GM19099 (cell line): ENCODE data around the gene PRMT7.

Experiments used
- POLR2A ChIP-seq: IDR thresholded peaks from 3 replicates; pipeline ENCODE4 v1.6.1; 2011; ENCODE audit warnings: low read depth; ENCODE audit not compliant: insufficient read length; ENCODE audit errors: extremely low read depth

The PRMT7 gene

DNA sequence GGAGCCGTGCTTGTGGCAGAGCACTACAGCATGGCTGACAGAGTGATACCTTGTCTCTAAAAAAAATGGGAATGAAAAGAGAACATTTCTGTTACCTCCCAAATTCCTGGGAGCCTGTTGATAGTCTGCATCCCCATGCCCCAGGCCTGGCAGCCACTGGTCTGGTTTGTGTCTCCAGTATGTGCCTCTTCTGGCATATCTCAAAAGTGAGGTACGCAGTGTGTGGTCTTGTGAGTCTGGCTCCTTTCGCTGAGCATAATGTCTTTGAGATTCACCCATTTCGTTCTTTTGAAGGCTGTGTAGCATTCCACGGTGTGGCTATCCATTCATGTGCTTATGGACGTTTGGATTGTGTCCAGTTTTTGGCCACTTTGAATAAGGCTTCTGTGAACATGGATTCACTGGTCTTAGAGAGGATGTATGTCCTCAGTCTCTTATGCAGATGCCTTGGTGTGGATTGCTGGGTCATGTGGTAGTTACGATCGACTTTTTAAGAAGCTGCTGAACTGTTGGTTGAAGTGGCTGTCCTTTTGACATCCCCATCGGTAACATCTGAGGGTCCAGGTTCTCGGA, 39.1 kb downstream of the PRMT7 start:
- no peak for TF ChIP-seq POLR2A

DNA sequence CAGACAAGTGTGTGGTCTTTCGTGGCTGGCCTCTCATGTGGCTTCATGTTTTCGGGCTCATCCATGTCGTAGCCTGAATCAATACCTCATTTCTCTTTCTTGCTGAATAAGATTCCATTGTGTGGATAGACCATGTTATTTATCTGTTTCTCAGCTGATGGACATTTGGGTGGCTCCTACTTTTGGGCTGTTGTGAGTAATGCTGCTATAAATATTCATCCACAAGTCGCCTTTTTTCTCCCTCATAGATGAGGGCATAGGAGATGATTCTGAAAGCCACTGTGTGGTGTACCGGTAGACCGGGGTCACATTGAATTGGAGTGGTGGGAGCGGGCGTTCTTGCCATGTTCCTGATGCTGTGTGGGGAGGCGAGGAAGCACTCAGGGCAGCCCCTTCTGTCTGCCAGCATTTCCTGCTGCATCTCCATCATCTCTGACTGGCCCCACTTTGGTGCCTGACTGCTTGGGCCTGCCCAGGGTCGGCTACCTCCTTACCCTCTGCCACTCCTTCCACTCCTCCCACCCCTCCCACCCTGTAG, 40.1 kb downstream of the PRMT7 start:
- TF ChIP-seq POLR2A, result no peak

DNA sequence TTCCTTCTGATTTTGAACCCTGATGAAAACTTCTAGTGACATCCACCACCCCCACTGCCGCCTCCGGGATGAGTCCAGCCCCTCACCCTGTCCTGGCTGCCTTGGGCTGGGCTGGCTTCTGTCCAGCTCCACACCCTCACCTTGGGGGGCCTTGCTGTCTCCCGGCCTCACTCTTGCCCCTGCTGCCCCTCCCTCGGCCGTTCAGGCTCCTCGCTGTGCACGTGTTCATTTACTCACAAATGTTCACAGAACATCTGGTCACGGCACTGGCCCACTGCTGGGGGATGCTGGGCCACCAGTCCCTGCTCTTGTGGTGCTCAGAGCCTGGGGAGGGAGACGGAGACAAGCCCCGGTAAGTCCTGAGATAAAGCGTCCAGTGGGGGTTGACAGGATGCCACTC, 40.6 kb downstream of the PRMT7 start:
- no peak for TF ChIP-seq POLR2A

DNA sequence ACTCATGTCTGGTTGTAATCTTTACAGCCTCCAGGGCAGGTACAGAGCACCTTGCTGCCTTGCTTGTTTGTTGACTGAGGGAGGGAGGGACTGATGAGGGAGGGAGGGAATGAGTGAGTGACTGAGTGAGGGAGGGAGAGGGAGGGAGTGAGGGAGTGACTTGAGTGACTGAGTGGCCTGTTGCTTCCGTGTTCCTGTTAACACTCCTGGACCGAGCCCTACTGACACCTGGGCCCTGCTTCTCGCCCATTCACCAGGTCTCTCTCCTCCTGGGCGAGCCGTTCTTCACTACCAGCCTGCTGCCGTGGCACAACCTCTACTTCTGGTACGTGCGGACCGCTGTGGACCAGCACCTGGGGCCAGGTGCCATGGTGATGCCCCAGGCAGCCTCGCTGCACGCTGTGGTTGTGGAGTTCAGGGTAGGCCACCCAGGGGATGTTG, 41.2 kb downstream of the PRMT7 start:
- no peak for TF ChIP-seq POLR2A

DNA sequence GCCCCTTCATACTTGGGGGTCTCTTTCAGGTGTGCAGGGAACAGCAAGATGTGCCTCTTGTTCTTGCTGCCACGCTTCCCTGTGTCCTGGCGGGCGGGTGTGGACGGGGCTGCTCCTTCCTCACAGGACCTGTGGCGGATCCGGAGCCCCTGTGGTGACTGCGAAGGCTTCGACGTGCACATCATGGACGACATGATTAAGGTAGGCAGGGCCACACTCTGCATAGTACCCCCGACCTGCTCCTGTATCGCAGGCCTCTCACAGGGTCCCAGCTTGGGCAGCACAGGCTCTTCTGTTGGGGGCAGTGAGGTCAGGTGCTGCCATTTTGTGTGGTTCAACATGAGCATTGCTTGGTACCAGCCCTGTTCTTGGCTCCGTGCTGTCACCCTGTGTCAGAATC, 42.5 kb downstream of the PRMT7 start:
- TF ChIP-seq POLR2A, result no peak

DNA sequence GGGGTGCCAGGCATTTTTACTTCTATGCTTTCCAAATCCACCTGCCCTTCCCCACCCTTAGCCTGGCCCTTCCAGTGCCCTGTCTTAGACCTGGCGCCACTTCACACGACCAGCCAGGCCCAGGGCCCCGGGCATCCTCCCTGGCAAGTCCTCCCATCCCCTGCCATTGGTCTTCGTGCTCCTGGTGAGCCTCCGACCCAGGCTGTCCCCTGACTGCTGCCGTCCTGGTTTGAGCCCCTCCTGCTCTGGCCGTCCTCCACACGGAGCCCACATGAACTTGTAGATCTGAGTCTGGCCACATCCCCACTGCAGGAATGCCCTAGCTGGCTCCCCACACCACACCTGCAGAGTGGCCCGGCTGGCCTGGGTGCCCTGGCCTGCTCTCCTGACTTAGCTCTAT, 44.0 kb downstream of the PRMT7 start:
- TF ChIP-seq POLR2A, result no peak

DNA sequence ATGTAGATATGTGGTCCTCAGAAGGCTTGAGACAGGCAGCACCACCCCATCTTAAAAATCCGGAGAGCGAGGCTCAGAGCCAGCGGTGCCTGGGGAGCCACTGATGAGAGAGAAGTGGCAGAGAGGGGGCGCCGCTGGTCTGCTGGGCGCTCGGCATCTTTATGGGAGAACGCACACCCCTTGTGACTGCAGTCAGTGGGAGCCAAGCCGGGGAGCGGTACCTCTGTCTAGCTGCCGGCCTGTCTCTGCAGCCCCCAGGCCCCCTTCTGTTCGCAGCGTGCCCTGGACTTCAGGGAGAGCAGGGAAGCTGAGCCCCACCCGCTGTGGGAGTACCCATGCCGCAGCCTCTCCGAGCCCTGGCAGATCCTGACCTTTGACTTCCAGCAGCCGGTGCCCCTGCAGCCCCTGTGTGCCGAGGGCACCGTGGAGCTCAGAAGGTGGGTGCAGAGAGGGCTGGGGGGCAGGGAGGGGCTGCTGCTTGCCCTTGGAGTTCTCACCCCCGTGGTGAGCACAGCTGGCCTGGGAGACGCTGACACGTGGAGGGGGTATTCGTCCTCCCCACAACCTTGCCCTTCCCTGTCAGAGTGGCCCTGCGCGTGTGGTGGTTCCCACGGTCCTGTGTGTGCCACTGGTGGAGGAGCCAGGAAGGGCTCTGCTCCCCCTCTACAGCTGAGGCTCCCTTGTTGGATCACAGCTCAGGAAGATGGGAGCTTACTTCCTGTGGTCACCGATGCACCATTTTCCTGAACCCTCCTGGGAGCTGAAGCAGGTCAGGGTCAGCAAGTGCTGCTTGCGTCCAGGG, 44.8 kb downstream of the PRMT7 start:
- no peak for TF ChIP-seq POLR2A

DNA sequence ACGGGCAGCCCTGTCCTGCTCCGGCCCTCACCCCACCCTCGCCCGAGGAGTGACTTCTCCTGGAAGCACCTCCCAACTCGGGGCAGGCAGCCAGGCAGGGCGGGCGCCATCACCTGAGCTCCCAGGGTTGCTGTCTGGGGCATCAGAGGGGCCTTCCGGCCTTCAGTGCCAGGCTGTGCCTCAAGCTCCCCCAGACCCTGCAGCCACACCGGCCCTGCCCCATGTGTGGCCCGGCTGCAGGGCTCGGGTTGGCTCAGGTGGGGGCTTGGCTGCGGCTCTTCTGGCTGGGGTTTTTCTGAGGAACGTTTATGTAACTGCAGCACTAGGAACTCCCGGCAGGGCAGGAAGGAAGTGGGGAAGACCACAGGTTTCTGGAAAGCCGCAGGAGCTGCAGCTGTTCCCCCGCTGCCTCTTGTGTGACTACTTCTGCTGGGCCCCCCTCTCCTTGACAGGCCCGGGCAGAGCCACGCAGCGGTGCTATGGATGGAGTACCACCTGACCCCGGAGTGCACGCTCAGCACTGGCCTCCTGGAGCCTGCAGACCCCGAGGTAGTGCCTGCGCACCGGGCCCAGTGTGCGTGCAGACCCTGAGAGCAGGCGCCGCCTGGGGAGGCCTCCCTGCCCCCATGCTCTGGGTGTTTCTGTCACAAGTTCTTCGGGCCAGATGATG, 45.6 kb downstream of the PRMT7 start:
- TF ChIP-seq POLR2A, result no peak

DNA sequence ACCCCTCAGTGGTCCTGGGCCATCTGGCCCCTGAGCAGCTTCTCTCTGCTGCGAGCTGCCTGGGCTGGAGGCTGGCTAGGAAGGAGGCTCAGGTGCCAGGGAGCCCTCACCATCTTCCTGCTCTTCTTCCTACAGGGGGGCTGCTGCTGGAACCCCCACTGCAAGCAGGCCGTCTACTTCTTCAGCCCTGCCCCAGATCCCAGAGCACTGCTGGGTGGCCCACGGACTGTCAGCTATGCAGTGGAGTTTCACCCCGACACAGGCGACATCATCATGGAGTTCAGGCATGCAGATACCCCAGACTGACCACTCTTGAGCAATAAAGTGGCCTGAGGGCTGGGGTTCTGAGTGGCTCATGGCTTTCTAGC, 46.1 kb downstream of the PRMT7 start:
- TF ChIP-seq POLR2A, result no peak

DNA sequence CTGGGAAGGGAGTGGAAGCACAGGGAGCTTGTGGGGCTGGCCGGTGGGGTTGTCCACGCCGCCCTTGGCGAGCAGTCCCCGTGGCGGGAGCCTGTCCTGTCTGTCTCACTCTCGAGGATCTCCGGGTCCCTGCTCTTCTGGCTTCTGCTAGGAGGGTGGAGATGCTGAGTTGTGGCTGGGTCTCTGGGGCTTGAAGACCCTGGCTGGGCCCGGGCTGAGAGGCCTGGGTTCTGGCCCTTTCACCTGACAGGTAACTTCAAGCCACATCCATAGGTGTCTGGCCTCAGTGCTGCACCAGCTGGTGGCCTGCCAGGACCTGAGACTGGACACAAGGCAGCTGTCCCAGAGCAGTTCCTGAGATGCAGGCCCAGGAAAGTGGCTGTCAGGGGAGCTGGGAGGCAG, 46.7 kb downstream of the PRMT7 start:
- TF ChIP-seq POLR2A, result no peak

DNA sequence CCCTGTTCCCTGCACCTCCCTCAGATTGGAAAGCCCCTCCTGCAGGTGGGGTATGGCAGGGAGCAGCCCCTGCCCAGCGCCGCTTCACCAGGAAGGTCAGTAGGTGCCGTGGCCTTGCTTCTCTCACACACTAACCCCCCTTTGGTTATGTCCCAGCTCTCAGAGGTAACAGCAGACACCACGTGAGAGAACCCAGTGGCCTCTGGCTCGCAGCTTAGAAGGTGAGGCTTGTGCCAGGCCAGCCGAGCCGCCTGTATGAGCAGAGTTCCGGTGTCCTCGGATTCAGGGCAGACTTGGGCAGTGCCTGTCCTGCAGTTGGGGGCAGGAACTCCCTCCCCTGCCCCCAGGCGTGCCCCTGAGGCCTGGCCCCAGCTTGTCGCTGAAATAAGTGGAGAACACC, 47.1 kb downstream of the PRMT7 start:
- TF ChIP-seq POLR2A, result no peak

DNA sequence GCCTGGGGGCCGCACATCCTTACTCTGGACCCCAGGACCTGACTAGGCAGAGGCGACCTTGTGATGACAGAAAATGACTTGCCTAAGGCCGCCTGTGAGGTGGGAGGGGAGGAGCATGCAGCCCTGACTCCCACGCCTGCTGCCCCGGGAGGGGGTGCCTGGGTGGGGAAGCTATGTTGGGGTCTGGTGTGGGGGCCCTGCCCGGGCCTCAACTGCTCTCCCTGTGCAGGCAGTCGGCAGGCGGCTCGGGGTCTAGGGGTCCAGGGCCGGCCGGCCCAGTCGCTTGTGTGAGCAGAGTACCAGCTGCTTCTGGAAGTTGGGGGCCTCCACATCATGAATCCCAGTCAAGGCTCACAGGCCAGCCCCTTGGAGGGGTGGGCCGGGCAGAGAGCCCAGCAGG, 48.1 kb downstream of the PRMT7 start:
- no peak for TF ChIP-seq POLR2A

DNA sequence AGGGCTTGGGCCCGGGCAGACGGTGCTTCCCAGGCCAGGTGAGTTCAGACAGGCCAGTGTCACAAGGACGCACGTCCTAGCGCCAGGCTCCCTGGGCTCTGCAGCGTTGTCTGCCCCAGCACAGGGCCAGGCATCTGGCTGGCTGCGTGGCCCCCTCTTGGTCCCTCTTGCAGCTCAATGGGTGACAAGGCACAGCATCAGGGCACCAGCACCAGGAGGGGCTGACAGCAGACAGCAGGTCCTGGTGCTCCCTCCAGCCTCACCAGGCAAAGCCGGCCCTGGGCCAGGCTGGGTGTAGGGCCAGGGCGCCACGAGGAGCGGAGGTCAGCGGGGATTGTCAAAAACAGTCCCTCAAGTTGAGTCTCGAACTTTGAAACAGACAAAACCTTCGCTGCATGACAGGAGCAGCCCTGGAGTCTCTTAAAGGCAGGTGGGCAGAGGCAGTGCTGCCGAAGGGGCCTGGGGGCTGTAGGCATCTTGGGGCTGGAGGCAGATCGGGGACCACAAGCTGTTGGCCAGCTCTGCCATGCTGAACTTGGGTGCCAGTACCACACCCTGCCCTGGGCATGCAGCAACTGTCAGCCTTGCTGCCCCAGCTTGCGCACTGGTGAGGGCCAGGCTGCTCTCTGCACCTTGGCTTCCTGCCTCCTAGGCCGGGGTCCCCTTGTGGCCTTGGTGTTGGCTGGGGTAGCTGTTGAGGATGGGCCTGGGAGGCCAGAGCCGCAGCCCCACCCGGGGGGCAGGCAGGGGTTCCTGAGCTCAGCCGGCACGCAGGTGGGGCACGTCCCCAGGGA, 48.8 kb downstream of the PRMT7 start:
- TF ChIP-seq POLR2A, result no peak

DNA sequence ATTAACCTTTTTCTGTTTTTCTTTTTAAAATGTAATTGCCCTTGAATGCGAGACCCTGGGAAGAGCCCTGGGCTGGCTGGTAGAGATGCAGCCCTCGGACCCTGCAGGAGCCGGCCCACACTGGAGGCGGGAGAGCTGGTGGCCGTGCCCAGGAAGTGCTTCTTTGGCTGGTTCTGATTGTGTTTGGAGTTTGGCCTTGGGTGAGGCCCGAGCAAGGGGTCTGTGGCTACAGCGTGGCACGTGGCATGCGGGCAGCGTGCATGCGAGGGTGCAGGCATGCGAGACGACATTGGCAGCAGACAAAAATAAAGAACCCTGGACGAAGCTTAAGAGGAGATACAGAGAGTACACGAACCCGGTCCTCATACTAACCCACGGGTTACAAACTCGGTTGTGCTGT, 49.7 kb downstream of the PRMT7 start:
- TF ChIP-seq POLR2A, result no peak

DNA sequence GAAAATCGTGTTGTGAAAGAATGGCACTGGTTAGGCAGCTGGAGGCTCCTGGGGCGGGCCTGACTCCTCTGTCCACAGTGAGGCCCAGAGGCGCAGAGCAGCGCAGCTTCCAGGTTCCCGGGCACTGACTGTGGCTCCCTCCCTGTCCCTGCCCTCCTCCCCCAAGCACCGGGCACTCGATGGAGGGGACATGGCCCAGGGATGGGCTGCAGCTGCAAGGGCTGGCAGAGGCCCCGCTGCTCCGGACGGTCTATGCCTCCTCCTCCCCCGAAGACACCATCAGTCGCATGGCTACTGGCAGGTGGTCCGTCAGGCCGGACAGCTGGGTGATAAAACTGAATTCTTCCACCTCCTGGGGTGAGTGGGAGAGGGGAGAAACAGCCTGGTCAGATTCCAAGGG, 50.1 kb downstream of the PRMT7 start:
- TF ChIP-seq POLR2A, result no peak
